Caki2 (cell line): ENCODE data around the gene ANKRD42. TPM values are rescaled to one million over a fixed set of nuclear protein-coding genes. Genes with fewer than 3 reads are reported as not detected.
A peak's percentile ranks its signal among the peaks of the same experiment; 100 is the strongest.

Experiments
- DNase-seq: peaks from one replicate; pipeline ENCODE4 v3.0.0-alpha.2; 2015; ENCODE audit warnings: low read depth
- in situ Hi-C: cut with HindIII; loops from 2 replicates; pipeline ENCODE4 v1.10.0; 2016; ENCODE audit warnings: low sequenced_read_pairs, low pct_unique_long_range_greater_than_20kb, mixed read lengths
- total RNA-seq: library from RNA; depleted of rRNA; stranded (reverse); fragments of >200 nt; shearing (Covaris generic); gene quantifications from 2 replicates; pipeline ENCODE4 v1.2.3, GENCODE V29; 2014; ENCODE audit warnings: low replicate concordance

The ANKRD42 gene
- total RNA-seq, 1 experiment from 2014 or later, result 3.8 TPM

GRCh38 chr11:83166193-83166866, 27.2 kb upstream of the ANKRD42 start:
- in situ Hi-C loops, result no loop called here
- DNase-seq, result no peak

- in situ Hi-C loops, result no loop called here
- DNase-seq, result no peak
Observed at GRCh38 chr11:83168756-83169155, 24.8 kb upstream of the ANKRD42 start.

- in situ Hi-C loops, result no loop called here
- no peak for DNase-seq
Observed at GRCh38 chr11:83170865-83171264, 22.6 kb upstream of the ANKRD42 start.

- no peak for DNase-seq
- in situ Hi-C loops, result no loop called here
Observed at GRCh38 chr11:83172551-83172950, 21.0 kb upstream of the ANKRD42 start.

- in situ Hi-C loops, result no loop called here
- no peak for DNase-seq
Observed at GRCh38 chr11:83174008-83174407, 19.5 kb upstream of the ANKRD42 start.

- in situ Hi-C loops, result no loop called here
- no peak for DNase-seq
Observed at GRCh38 chr11:83175815-83176214, 17.7 kb upstream of the ANKRD42 start.

GRCh38 chr11:83181815-83182214, 11.7 kb upstream of the ANKRD42 start:
- DNase-seq, result no peak
- in situ Hi-C loops, result no loop called here

- in situ Hi-C loops, result no loop called here
- DNase-seq, result no peak
Observed at GRCh38 chr11:83185767-83186166, 7.7 kb upstream of the ANKRD42 start.

- in situ Hi-C loops, result no loop called here
- no peak for DNase-seq
Observed at GRCh38 chr11:83187465-83187864, 6.0 kb upstream of the ANKRD42 start.

- in situ Hi-C loops, result no loop called here
- DNase-seq, result no peak
Observed at GRCh38 chr11:83191491-83191890, 2.0 kb upstream of the ANKRD42 start.

- DNase-seq, result no peak
- in situ Hi-C loops, result no loop called here
Observed at GRCh38 chr11:83191986-83192385, 1.5 kb upstream of the ANKRD42 start.

- in situ Hi-C loops, result no loop called here
- no peak for DNase-seq
Observed at GRCh38 chr11:83192606-83193245, 786 bp upstream of the ANKRD42 start.

GRCh38 chr11:83194281-83195142, 1.0 kb downstream of the ANKRD42 start:
- in situ Hi-C loops, result no loop called here
- DNase-seq, result peak; percentile 56

GRCh38 chr11:83195143-83195466, 1.6 kb downstream of the ANKRD42 start:
- peak; percentile 10 for DNase-seq
- in situ Hi-C loops, result no loop called here

- in situ Hi-C loops, result no loop called here
- no peak for DNase-seq
Observed at GRCh38 chr11:83195649-83196048, 2.1 kb downstream of the ANKRD42 start.

- in situ Hi-C loops, result no loop called here
Observed at GRCh38 chr11:83200035-83200434, 6.5 kb downstream of the ANKRD42 start.

GRCh38 chr11:83205608-83206185, 12.2 kb downstream of the ANKRD42 start:
- in situ Hi-C loops, result no loop called here
- no peak for DNase-seq

More at GRCh38 chr11:83200035-83200434, 6.5 kb downstream of the ANKRD42 start:
- DNase-seq, result no peak

- no peak for DNase-seq
- in situ Hi-C loops, result no loop called here
Observed at GRCh38 chr11:83206221-83206620, 12.7 kb downstream of the ANKRD42 start.
